OCI-LY7 (cell line): ENCODE results near the gene RRAGC. TPM values are rescaled to one million over a fixed set of nuclear protein-coding genes. Genes with fewer than 3 reads are reported as not detected.

ENCODE experiments used
- BruUV-seq: library from RNA; stranded (reverse); fragments of 400-500 nt; replicated peaks from 2 replicates; lab custom pipeline; 2021; lab: Mats Ljungman, UMichigan
- CTCF ChIA-PET: fragments of 300-600 bp; sonication (Branson Sonifier 250); formaldehyde crosslinking; loops from one replicate; lab custom pipeline; 2022; ENCODE audit warnings: antibody characterized with exemption; ENCODE audit not compliant: unreplicated experiment; lab: Charles Lee
- POLR2A ChIA-PET: fragments of 300-600 bp; sonication (Branson Sonifier 250); formaldehyde crosslinking; loops from one replicate; lab custom pipeline; 2022; ENCODE audit warnings: antibody characterized with exemption; lab: Charles Lee
- DNase-seq: peaks from one replicate; pipeline ENCODE4 v3.0.0-alpha.2; 2015; ENCODE audit warnings: low spot score
- H2AFZ ChIP-seq: fragments of 200-600 bp; sonication (generic), shearing (Covaris generic); 2 replicates; pipeline ENCODE4 v1.6.1; 2014; ENCODE audit warnings: mild to moderate bottlenecking, antibody characterized with exemption, low read length, moderate library complexity
- H3K27ac ChIP-seq: fragments of 200-600 bp; sonication (generic); 2 replicates; pipeline ENCODE4 v1.5.1; 2014; ENCODE audit warnings: mixed run types, low read depth, mild to moderate bottlenecking, moderate library complexity, low read length, inconsistent platforms; ENCODE audit not compliant: poor library complexity, severe bottlenecking
- H3K36me3 ChIP-seq: fragments of 200-600 bp; sonication (generic); 2 replicates; pipeline ENCODE4 v1.6.1; 2014; ENCODE audit warnings: mild to moderate bottlenecking, antibody characterized with exemption, low read length, moderate library complexity, mixed read lengths; ENCODE audit not compliant: insufficient read depth
- H3K4me1 ChIP-seq: fragments of 200-600 bp; sonication (generic); 2 replicates; pipeline ENCODE4 v1.5.1; 2014; ENCODE audit warnings: mild to moderate bottlenecking, low read length; ENCODE audit not compliant: insufficient read depth, poor library complexity, severe bottlenecking
- H3K4me2 ChIP-seq: fragments of 200-600 bp; sonication (generic); 2 replicates; pipeline ENCODE4 v1.6.1; 2014; ENCODE audit warnings: mild to moderate bottlenecking, low read length
- H3K4me3 ChIP-seq: fragments of 200-600 bp; sonication (generic); 2 replicates; pipeline ENCODE4 v1.5.1; 2014; ENCODE audit warnings: mild to moderate bottlenecking, low read depth, low read length; ENCODE audit not compliant: poor library complexity, severe bottlenecking
- H3K79me2 ChIP-seq: fragments of 200-600 bp; sonication (generic); 2 replicates; pipeline ENCODE4 v1.6.1; 2016; ENCODE audit warnings: low read depth, mild to moderate bottlenecking, low read length, moderate library complexity, mixed read lengths; ENCODE audit not compliant: insufficient read depth
- H3K9me2 ChIP-seq: fragments of 200-600 bp; sonication (generic); 2 replicates; pipeline ENCODE4 v1.6.1; 2016; ENCODE audit warnings: mild to moderate bottlenecking, low read length, mixed read lengths; ENCODE audit not compliant: insufficient read depth
- H3K9me3 ChIP-seq: fragments of 200-600 bp; sonication (generic); 2 replicates; pipeline ENCODE4 v1.6.1; 2014; ENCODE audit warnings: mild to moderate bottlenecking, mixed run types, low read length, mixed read lengths
- H4K20me1 ChIP-seq: fragments of 200-600 bp; sonication (generic); 2 replicates; pipeline ENCODE4 v1.6.1; 2014; ENCODE audit warnings: mild to moderate bottlenecking, antibody characterized with exemption, low read length, moderate library complexity, mixed read lengths; ENCODE audit not compliant: insufficient read depth
- CTCF ChIP-seq: fragments of 200-600 bp; sonication (generic); conservative IDR thresholded peaks from 2 replicates; pipeline ENCODE4 v1.5.1; 2014; ENCODE audit warnings: mild to moderate bottlenecking, antibody characterized with exemption, low read length, moderate library complexity, mixed read lengths
- EZH2phosphoT487 ChIP-seq: fragments of 200-600 bp; sonication (generic); IDR thresholded peaks from 2 replicates; pipeline ENCODE4 v1.6.1; 2018; ENCODE audit warnings: low read depth, borderline replicate concordance, mild to moderate bottlenecking, mixed run types, antibody characterized with exemption, low read length, moderate library complexity, mixed read lengths
- intact Hi-C: fragments of 100-400 bp; cut with micrococcal nuclease; formaldehyde crosslinking; loops from one replicate; pipeline ENCODE4 v1.10.0; 2022; ENCODE audit not compliant: unreplicated experiment
- total RNA-seq, 2 experiments: library from RNA; depleted of rRNA in 1 of 2; stranded (reverse); fragments of >200 nt in 1 of 2; shearing (Covaris generic) in 1 of 2; gene quantifications; 2 replicates each; pipeline ENCODE4 v1.2.3, GENCODE V29; 2014 to 2022

The RRAGC gene
- total RNA-seq, 2 experiments from 2014 or later: 4.8 to 19.6 TPM

- Histone ChIP-seq H3K4me2 (no peak overlapping the region), H3K4me1 (no peaks in the 10 kb centered on the region), H3K27ac (no peak overlapping the region), H3K9me3 (no peaks in the 10 kb centered on the region), H4K20me1 (no peaks in the 10 kb centered on the region), H3K9me2 (no peaks in the 10 kb centered on the region), H3K4me3 (no peak overlapping the region), H3K36me3 (no peaks in the 10 kb centered on the region), H3K79me2 (no peaks in the 10 kb centered on the region), H2AFZ (no peak overlapping the region)
- DNase-seq: no peak
- ChIA-PET POLR2A (no interaction called here), CTCF (no interaction called here)
- no TSS peak for BruUV-seq
- no peak for TF ChIP-seq CTCF
- no peak for TF ChIP-seq EZH2phosphoT487
- intact Hi-C loops: no loop called here
Observed at GRCh38 chr1:38826262-38826661, 33.3 kb downstream of the RRAGC start.

- Histone ChIP-seq H4K20me1 (no peaks in the 10 kb centered on the region), H3K27ac (no peak overlapping the region), H3K4me2 (no peak overlapping the region), H2AFZ (no peak overlapping the region), H3K4me3 (no peak overlapping the region), H3K4me1 (no peaks in the 10 kb centered on the region), H3K9me3 (no peaks in the 10 kb centered on the region), H3K36me3 (no peaks in the 10 kb centered on the region), H3K79me2 (no peaks in the 10 kb centered on the region), H3K9me2 (no peaks in the 10 kb centered on the region)
- ChIA-PET CTCF (no interaction called here), POLR2A (no interaction called here)
- BruUV-seq: no TSS peak
- intact Hi-C loops: no loop called here
- no peak for DNase-seq
- TF ChIP-seq CTCF (no peak), EZH2phosphoT487 (no peak)
Observed at GRCh38 chr1:38820860-38821259, 38.7 kb downstream of the RRAGC start.

- ChIA-PET CTCF (no interaction called here), POLR2A (interaction anchor here (0.6 to 0.7 kb wide), 2 partner anchors 43 to 103 kb away, joined by 3 read pairs; no protein-coding TSS in a partner anchor)
- no peaks in the 10 kb centered on the region for H3K79me2 ChIP-seq
- H3K9me2 ChIP-seq: no peaks in the 10 kb centered on the region
- no peak overlapping the region for H2AFZ ChIP-seq
- H3K27ac ChIP-seq: no peak overlapping the region
- no peaks in the 10 kb centered on the region for H3K9me3 ChIP-seq
- no peaks in the 10 kb centered on the region for H3K36me3 ChIP-seq
- BruUV-seq: no TSS peak
- intact Hi-C loops: no loop called here
- H4K20me1 ChIP-seq: no peaks in the 10 kb centered on the region
- TF ChIP-seq CTCF: no peak
- TF ChIP-seq EZH2phosphoT487: no peak
- H3K4me3 ChIP-seq: no peak overlapping the region
- H3K4me1 ChIP-seq: no peaks in the 10 kb centered on the region
- H3K4me2 ChIP-seq: no peak overlapping the region
- no peak for DNase-seq
Observed at GRCh38 chr1:38819516-38819915, 40.1 kb downstream of the RRAGC start.
